HCT116 (cell line): ENCODE data around the gene ZNF292. TPM values are rescaled to one million over a fixed set of nuclear protein-coding genes. Genes with fewer than 3 reads are reported as not detected.

Experiments used
- ATAC-seq: fragments of 200-7000 bp; cut with Tn5 transposase; 2 replicates; pipeline ENCODE4 v1.9.1; 2020; ENCODE audit warnings: mild to moderate bottlenecking, moderate library complexity
- BruUV-seq: library from RNA; stranded (reverse); fragments of 400-500 nt; replicated peaks from 2 replicates; lab custom pipeline; 2021; lab: Mats Ljungman, UMichigan
- CTCF ChIA-PET: fragments of 300-600 bp; sonication (Branson Sonifier 250); formaldehyde crosslinking; loops from one replicate; lab custom pipeline; 2021; ENCODE audit warnings: antibody characterized with exemption; lab: Charles Lee
- POLR2A ChIA-PET: fragments of 300-600, 350-600 bp; sonication (Branson Sonifier 250); formaldehyde crosslinking; loops from one replicate; lab custom pipeline; 2021; ENCODE audit warnings: antibody characterized with exemption; lab: Charles Lee
- RAD21 ChIA-PET, 2 experiments: fragments of 300-600 bp; sonication (Branson Sonifier 250); formaldehyde crosslinking; loops; one replicate each; lab custom pipeline; 2023; ENCODE audit warnings: low total read pairs in 2 of 2; ENCODE audit not compliant: uncharacterized antibody in 2 of 2, unreplicated experiment in 2 of 2, low non-redundant PET in 1 of 2; lab: Charles Lee
- DNase-seq: peaks from one replicate; pipeline ENCODE4 v3.0.0-alpha.2; 2010; ENCODE audit warnings: low read depth, low spot score
- H2AFZ ChIP-seq: fragments of 200-600 bp; shearing (Covaris generic), sonication (generic); 2 replicates; pipeline ENCODE4 v1.6.1; 2017; ENCODE audit warnings: low read depth, mixed run types, mixed read lengths, antibody characterized with exemption, low read length; ENCODE audit not compliant: poor library complexity, severe bottlenecking
- H3K27ac ChIP-seq: 2 replicates; pipeline ENCODE4 v1.5.1; 2012; ENCODE audit warnings: low read depth, low read length
- H3K27me3 ChIP-seq: fragments of 200-600 bp; sonication (generic); 2 replicates; pipeline ENCODE4 v1.6.1; 2016; ENCODE audit warnings: mixed run types, low read length, mixed read lengths; ENCODE audit not compliant: insufficient read depth
- H3K36me3 ChIP-seq, 2 experiments: fragments of 200-500 bp in 1 of 2; fragments of 200-600 bp in 1 of 2; sonication (Bioruptor generic) in 1 of 2; sonication (generic) in 1 of 2; 2 replicates each; pipeline versions ENCODE4 v1.5.1 to v1.6.1; 2014 to 2016; ENCODE audit warnings: low read length in 2 of 2, inconsistent platforms in 1 of 2, mixed read lengths in 1 of 2, mixed run types in 1 of 2; ENCODE audit not compliant: insufficient read depth in 2 of 2, control insufficient read depth in 1 of 2
- H3K4me1 ChIP-seq, 2 experiments: fragments of 200-600 bp in 1 of 2; sonication (generic) in 1 of 2; 2 replicates each; pipeline versions ENCODE4 v1.5.1 to v1.6.1; 2012 to 2017; ENCODE audit warnings: low read length in 2 of 2, inconsistent platforms in 1 of 2, mild to moderate bottlenecking in 1 of 2, mixed read lengths in 1 of 2, mixed run types in 1 of 2, moderate library complexity in 1 of 2; ENCODE audit not compliant: insufficient read depth in 2 of 2, control insufficient read depth in 1 of 2
- H3K4me2 ChIP-seq: fragments of 200-600 bp; sonication (generic); 2 replicates; pipeline ENCODE4 v1.6.1; 2017; ENCODE audit warnings: mixed run types, low read length, mixed read lengths
- H3K4me3 ChIP-seq, 2 experiments: fragments of 200-600 bp in 1 of 2; sonication (generic) in 1 of 2; replicated peaks in 1 of 2; 2 replicates each; pipeline ENCODE4 v1.5.1; 2011 to 2016; ENCODE audit warnings: low read length in 2 of 2, control low read depth in 1 of 2, low read depth in 1 of 2, mild to moderate bottlenecking in 1 of 2, mixed read lengths in 1 of 2, mixed run types in 1 of 2
- H3K79me2 ChIP-seq: fragments of 200-600 bp; sonication (generic); 2 replicates; pipeline ENCODE4 v1.6.1; 2017; ENCODE audit warnings: mild to moderate bottlenecking, mixed run types, low read length, moderate library complexity, mixed read lengths; ENCODE audit not compliant: insufficient read depth
- H3K9ac ChIP-seq: fragments of 200-600 bp; sonication (generic); 2 replicates; pipeline ENCODE4 v1.6.1; 2016; ENCODE audit warnings: low read length, mixed read lengths
- H3K9me2 ChIP-seq: fragments of 200-600 bp; sonication (generic), shearing (Covaris generic); 2 replicates; pipeline ENCODE4 v1.6.1; 2017; ENCODE audit warnings: mixed run types, mild to moderate bottlenecking, moderate library complexity; ENCODE audit not compliant: insufficient read depth
- H3K9me3 ChIP-seq, 2 experiments: fragments of 200-500 bp in 1 of 2; fragments of 200-600 bp in 1 of 2; sonication (Bioruptor generic) in 1 of 2; sonication (generic) in 1 of 2; 2 replicates each; pipeline ENCODE4 v1.6.1; 2014 to 2017; ENCODE audit warnings: low read length in 2 of 2, mixed read lengths in 2 of 2, inconsistent platforms in 1 of 2, low read depth in 1 of 2, mild to moderate bottlenecking in 1 of 2, mixed run types in 1 of 2, moderate library complexity in 1 of 2; ENCODE audit not compliant: control insufficient read depth in 1 of 2, insufficient read depth in 1 of 2
- H4K20me1 ChIP-seq: fragments of 200-600 bp; sonication (generic), shearing (Covaris generic); 2 replicates; pipeline ENCODE4 v1.6.1; 2017; ENCODE audit warnings: mixed run types, mild to moderate bottlenecking, moderate library complexity; ENCODE audit not compliant: insufficient read depth
- CEBPB ChIP-seq: IDR thresholded peaks from 2 replicates; pipeline ENCODE4 v1.6.1; 2012; ENCODE audit warnings: low read depth
- ELF1 ChIP-seq: IDR thresholded peaks from 2 replicates; pipeline ENCODE4 v1.6.1; 2012; ENCODE audit warnings: low read depth, borderline replicate concordance
- EZH2 ChIP-seq: fragments of 200-600 bp; sonication (generic); IDR thresholded peaks from 2 replicates; pipeline ENCODE4 v1.6.1; 2017; ENCODE audit warnings: antibody characterized with exemption, mixed run types
- JUND ChIP-seq: IDR thresholded peaks from 2 replicates; pipeline ENCODE4 v1.6.1; 2012
- POLR2A ChIP-seq: IDR thresholded peaks from 2 replicates; pipeline ENCODE4 v1.7.0; 2011; ENCODE audit warnings: borderline replicate concordance; ENCODE audit not compliant: insufficient read depth, insufficient read length; ENCODE audit errors: extremely low read depth
- RAD21 ChIP-seq: IDR thresholded peaks from 2 replicates; pipeline ENCODE4 v1.6.1; 2012; ENCODE audit warnings: low read depth, mild to moderate bottlenecking
- YY1 ChIP-seq: IDR thresholded peaks from 2 replicates; pipeline ENCODE4 v1.6.1; 2011; ENCODE audit warnings: low read length, low read depth, moderate library complexity, mild to moderate bottlenecking; ENCODE audit not compliant: insufficient replicate concordance; ENCODE audit errors: extremely low read depth
- ZFX ChIP-seq: fragments of 450-650 bp; IDR thresholded peaks from 2 replicates; pipeline ENCODE4 v1.6.1; 2017
- intact Hi-C: fragments of 100-400 bp; cut with micrococcal nuclease; formaldehyde crosslinking; loops from 2 replicates; pipeline ENCODE4 v1.10.0; 2022
- total RNA-seq: library from RNA; stranded (reverse); gene quantifications from one replicate; pipeline ENCODE4 v1.2.1, GENCODE V29; 2021; ENCODE audit not compliant: unreplicated experiment
- TF ChIP-seq, protein P1 (sequence below): IDR thresholded peaks from 2 replicates; pipeline ENCODE4 v1.6.1; 2012
- TF ChIP-seq, protein P2 (sequence below), 3 experiments: fragments of 200-600 bp in 1 of 3; sonication (generic) in 1 of 3; IDR thresholded peaks in 2 of 3; conservative IDR thresholded peaks in 1 of 3; 2 replicates each; pipeline ENCODE4 v1.5.1; 2012 to 2017; ENCODE audit warnings: low read depth in 2 of 3, low read length in 2 of 3, antibody characterized with exemption in 1 of 3, borderline replicate concordance in 1 of 3, control low read depth in 1 of 3, mild to moderate bottlenecking in 1 of 3, mixed read lengths in 1 of 3, mixed run types in 1 of 3, moderate library complexity in 1 of 3; ENCODE audit not compliant: insufficient read depth in 1 of 3
- TF ChIP-seq, protein P3 (sequence below): IDR thresholded peaks from 2 replicates; pipeline ENCODE4 v1.6.1; 2011; ENCODE audit warnings: mild to moderate bottlenecking, low read length, moderate library complexity; ENCODE audit not compliant: insufficient replicate concordance; ENCODE audit errors: extremely low read depth

The ZNF292 gene
- total RNA-seq, 1 experiment from 2014 or later = 35.3 TPM

DNA sequence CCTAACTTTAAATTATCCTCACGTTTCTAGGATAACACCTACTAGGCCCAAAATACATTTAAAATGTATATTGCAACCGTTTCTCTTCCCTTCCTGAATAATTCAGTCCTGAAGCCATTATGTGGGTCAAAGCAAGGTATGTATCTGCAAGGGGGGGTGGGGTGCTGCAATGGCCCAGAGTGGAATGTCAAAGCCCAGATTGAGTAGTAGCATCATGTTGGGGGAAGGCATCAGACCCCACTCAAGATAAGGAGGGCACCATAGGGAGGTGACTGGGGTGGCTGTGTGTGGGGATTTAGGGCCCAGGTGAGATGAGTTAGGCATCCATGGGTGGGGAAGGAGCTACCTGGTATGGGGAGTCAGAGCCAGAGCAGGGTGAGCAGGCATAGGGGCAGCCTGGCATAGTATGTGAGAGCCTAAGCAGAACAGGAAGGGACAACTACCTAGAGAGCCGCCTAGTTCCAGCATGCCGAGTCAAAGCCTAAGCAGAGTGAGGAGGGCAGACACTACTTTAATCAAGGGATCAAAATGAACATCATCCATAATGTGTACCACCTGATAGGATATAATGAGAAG lies 48.2 kb downstream of the ZNF292 start:
- H3K9me2 ChIP-seq = no peaks in the 10 kb centered on the region
- no peaks in the 10 kb centered on the region for H3K9me3 ChIP-seq
- DNase-seq (no peak), ATAC-seq (no peak)
- H3K36me3 ChIP-seq = no peaks in the 10 kb centered on the region; a peak in 1 of 4 replicates
- intact Hi-C loops = no loop called here
- no peak overlapping the region for H2AFZ ChIP-seq
- BruUV-seq = no TSS peak
- ChIA-PET CTCF (no interaction called here), POLR2A (no interaction called here), RAD21 (interaction anchor here in 1 of 2 experiments (0.7 kb wide), 1 partner anchor 1539 kb away, joined by 4 read pairs; no protein-coding TSS in a partner anchor)
- peaks cover 98% of the 10 kb centered on the region for H3K79me2 ChIP-seq
- TF ChIP-seq EZH2 (no peak), JUND (no peak), YY1 (no peak), ELF1 (no peak), ZFX (no peak), CEBPB (no peak), RAD21 (no peak), POLR2A (no peak)
- TF ChIP-seq, protein P1, sequence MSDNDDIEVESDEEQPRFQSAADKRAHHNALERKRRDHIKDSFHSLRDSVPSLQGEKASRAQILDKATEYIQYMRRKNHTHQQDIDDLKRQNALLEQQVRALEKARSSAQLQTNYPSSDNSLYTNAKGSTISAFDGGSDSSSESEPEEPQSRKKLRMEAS = no peak
- TF ChIP-seq, protein P2, sequence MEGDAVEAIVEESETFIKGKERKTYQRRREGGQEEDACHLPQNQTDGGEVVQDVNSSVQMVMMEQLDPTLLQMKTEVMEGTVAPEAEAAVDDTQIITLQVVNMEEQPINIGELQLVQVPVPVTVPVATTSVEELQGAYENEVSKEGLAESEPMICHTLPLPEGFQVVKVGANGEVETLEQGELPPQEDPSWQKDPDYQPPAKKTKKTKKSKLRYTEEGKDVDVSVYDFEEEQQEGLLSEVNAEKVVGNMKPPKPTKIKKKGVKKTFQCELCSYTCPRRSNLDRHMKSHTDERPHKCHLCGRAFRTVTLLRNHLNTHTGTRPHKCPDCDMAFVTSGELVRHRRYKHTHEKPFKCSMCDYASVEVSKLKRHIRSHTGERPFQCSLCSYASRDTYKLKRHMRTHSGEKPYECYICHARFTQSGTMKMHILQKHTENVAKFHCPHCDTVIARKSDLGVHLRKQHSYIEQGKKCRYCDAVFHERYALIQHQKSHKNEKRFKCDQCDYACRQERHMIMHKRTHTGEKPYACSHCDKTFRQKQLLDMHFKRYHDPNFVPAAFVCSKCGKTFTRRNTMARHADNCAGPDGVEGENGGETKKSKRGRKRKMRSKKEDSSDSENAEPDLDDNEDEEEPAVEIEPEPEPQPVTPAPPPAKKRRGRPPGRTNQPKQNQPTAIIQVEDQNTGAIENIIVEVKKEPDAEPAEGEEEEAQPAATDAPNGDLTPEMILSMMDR (IDR thresholded peaks at IDR 0.05 in 2 of 3, conservative IDR thresholded peaks at IDR 0.05 in 1 of 3; ENCODE audit: borderline replicate concordance in 1 of 3, insufficient read depth in 1 of 3, low read depth in 2 of 3, low read length in 2 of 3) = no peak
- TF ChIP-seq, protein P3, sequence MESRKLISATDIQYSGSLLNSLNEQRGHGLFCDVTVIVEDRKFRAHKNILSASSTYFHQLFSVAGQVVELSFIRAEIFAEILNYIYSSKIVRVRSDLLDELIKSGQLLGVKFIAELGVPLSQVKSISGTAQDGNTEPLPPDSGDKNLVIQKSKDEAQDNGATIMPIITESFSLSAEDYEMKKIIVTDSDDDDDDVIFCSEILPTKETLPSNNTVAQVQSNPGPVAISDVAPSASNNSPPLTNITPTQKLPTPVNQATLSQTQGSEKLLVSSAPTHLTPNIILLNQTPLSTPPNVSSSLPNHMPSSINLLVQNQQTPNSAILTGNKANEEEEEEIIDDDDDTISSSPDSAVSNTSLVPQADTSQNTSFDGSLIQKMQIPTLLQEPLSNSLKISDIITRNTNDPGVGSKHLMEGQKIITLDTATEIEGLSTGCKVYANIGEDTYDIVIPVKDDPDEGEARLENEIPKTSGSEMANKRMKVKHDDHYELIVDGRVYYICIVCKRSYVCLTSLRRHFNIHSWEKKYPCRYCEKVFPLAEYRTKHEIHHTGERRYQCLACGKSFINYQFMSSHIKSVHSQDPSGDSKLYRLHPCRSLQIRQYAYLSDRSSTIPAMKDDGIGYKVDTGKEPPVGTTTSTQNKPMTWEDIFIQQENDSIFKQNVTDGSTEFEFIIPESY = no peak
- no peak overlapping the region for H3K4me2 ChIP-seq
- no peaks in the 10 kb centered on the region for H3K4me1 ChIP-seq
- no peak overlapping the region for H3K9ac ChIP-seq
- H3K4me3 ChIP-seq = no peak overlapping the region
- no peaks in the 10 kb centered on the region for H3K27me3 ChIP-seq
- peaks cover 21% of the 10 kb centered on the region for H4K20me1 ChIP-seq
- H3K27ac ChIP-seq = no peak overlapping the region
